HG02642 (cell line): ENCODE measurements around the gene NR4A1.

Source experiments
- ATAC-seq: cut with Tn5 transposase; IDR thresholded peaks from one replicate; pipeline ENCODE4 v1.9.1; 2021; ENCODE audit warnings: mild to moderate bottlenecking; ENCODE audit not compliant: unreplicated experiment, poor library complexity

NR4A1 gene

GRCh38 chr12:52015532-52016041 is 35.7 kb upstream of the NR4A1 start:
- ATAC-seq = no peak

DNA sequence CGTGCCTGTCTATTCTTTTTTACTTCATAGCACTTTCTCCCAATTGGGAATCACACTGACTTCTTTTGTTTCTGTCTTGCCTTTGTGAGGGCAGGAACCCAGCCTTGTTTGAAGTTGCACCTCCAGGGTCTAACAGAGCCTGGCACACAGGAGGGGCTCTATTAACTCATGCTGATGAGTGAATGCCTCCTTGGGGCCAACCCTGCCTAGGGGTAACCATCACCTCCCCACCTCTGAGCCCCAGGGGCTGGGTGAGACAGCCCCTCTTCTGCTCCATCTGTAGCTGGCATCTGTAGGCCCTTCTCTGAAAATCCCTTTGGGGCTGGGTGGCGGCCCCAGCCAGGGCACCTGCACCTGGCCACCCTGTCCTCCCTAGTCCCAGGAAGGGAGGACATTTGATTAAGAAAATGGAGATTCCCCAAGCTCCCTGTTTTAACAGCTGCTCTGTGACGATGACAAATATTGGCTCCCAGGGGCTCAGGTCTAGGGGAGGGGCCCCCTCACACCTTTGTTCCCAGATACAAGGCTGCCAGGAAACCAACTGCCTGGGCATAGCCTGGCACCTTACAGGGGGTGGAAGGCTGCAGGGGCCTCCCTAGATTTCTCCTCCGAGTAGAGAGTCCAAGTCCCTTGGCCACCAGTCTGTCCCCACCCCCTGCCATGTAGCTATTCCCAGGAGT is 32.7 kb upstream of the NR4A1 start:
- no peak for ATAC-seq

- ATAC-seq = no peak
These were observed 32.0 kb upstream of the NR4A1 start for GRCh38 chr12:52019113-52019770.

- ATAC-seq = no peak
These were observed 30.5 kb upstream of the NR4A1 start for GRCh38 chr12:52020539-52021336.

DNA sequence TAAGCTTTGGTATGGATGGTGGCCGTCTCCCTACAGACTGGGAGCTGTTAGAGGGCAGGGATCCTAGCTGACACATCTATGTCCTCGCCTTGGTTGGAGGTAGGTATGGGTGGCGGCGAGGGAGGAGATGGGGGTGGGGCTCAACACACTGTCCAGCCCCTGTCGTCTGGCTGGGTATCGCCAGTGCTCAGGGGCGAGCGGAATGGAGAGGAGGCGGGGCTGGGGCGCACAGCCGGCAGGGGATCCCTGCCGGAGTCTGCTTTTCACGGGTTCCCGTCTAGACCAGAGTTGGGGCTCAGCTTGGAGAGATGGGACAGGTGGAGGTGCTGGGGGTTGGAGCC is 28.4 kb upstream of the NR4A1 start:
- peak; percentile 15 for ATAC-seq

DNA sequence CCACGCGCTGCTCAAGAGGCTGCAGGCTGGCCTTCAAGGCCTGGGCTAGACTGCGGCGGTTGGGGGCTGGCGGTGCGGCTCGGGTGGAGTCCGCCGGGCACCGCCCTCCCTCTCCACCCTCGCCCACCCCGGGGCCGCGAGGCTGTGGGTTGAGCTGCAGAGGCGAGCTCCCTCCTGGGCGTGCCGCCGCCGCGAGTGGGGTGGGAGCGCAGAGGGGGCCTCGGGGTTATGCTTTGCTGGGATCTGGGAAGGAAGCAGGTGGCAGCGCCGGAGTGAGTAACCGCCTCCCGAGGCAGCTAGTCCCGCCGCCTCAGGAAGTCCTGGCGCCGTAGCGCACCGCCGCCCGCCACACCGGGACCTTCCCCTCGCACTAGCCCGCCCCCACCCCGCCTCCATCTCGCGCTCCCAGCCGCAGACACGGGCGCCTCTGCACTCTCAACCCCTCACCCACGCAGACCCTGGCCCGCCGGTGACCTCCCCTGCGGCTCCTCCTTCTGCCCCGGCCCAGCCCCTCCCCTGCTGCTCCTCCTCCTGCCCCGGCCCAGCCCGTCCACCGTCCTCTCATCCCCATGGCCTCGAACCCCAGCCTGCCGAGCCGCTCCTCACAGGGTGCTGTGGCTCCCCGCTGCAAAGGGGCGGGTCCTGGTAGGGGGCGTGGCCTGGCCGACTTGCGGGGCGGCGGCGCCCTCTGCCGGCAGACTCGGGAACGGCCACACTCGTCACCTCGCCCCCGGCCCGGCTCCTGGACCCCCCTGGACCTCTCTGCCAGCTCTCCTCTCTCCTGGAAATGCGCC is 27.9 kb upstream of the NR4A1 start:
- peak; percentile 47 for ATAC-seq

- no peak for ATAC-seq
These were observed 27.1 kb upstream of the NR4A1 start for GRCh38 chr12:52023976-52024688.

- ATAC-seq = no peak
These were observed 26.4 kb upstream of the NR4A1 start for GRCh38 chr12:52024845-52025230.

- ATAC-seq = no peak
These were observed 25.0 kb upstream of the NR4A1 start for GRCh38 chr12:52026263-52026662.

DNA sequence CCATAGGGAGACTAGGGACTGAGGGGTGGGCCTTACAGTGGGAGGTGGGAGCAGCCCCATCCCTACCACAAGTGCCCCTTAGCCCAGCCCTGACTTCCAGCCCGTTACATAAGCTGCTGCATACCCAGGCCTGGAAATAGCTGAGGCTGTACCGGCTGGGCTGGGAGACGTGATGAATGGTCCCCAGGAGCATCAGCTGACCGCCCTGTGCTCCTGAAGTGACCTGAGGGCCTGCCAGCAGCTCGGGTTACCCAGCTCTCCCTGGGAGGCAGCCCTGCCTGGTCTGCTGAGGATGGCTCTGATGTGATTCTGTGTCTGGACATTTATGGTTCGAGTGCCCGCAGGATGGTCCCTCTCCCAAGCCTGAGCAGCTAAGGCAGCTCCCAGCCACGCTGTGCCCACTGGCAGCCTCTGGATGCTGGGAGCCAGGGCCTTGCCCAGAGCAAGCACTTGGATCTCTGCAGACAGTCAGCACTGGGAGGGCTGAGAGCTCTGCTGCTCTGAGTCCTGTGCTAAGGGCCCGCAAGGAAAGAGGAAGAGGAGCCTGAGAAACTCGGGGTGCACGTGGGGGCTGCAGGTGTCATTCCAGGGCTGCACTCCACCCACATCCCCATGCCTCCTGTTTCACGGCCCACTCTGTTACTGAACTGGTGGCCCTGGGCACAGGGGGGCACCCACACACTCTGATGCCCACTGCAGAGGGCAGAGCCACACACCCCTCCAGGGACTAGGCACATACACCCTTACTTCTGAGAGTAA is 24.0 kb upstream of the NR4A1 start:
- ATAC-seq = no peak

GRCh38 chr12:52029685-52030084 is 21.6 kb upstream of the NR4A1 start:
- ATAC-seq = no peak

DNA sequence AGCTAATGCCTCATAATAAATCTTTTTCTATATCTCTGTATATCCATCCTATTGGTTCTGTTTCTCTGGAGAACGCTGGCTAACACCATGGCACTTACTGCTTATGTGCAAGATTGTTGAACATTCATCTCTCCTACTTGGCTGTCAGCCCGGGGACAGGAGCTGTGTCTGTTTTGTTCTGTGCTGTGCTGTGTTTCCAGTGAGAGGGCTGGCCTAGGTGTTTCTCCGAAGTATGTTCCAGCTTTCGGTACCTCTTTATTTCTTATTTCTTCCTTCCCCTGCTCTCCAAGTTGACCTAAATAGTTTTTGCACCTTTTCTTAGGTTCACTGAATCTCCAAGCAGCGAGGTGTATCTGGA is 18.8 kb upstream of the NR4A1 start:
- no peak for ATAC-seq

- ATAC-seq = peak; percentile 93
These were observed 18.3 kb upstream of the NR4A1 start for GRCh38 chr12:52032804-52033445.

GRCh38 chr12:52033446-52034140 is 17.6 kb upstream of the NR4A1 start:
- no peak for ATAC-seq

- ATAC-seq = no peak
These were observed 16.1 kb upstream of the NR4A1 start for GRCh38 chr12:52035190-52035589.

GRCh38 chr12:52035926-52036325 is 15.3 kb upstream of the NR4A1 start:
- no peak for ATAC-seq

DNA sequence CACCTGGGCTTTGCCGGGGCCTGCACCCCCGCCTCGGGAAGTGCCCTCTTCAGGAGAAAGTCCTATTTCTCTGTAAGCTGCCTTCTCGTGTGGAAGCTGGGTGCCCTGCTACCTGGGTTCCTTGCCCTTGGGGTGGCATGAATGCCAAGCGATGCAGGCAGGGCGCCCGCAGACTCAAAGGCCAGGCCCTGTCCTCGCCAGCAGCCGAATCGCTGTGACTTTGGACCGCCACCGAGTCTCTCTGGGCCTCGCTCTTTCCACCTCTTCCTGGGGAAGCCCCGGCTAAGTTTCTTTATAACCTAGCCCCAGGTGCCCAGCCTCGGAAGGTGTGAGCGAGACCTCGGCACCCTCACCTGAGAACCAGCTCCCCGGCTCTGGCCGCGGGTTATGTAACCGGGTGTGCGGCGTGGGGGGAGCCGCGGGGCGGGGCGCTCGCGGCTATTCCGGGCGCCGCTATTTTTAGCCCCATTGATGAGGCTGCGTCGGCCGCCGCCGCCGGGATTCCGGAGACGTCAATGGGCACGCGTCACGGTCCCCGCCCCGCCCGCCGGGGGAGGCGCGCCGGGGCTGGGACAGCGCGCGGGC is 14.6 kb upstream of the NR4A1 start:
- ATAC-seq = peak; percentile 49
